ENCODE results near the gene EPSTI1. TPM values are rescaled to one million over a fixed set of nuclear protein-coding genes. Genes with fewer than 3 reads are reported as not detected.
A peak's percentile ranks its signal among the peaks of the same experiment; 100 is the strongest.
"Not testable (repeated sequence)": the region's sequence is repeated elsewhere in the genome, so short reads cannot be mapped to it uniquely, and the experiment has no call there.

EPSTI1 gene
- total and polyA plus RNA-seq, 4 donors = 3.7 to 20.1 (median 15.2) TPM

GRCh38 chr13:42996584-42996983, 4.5 kb upstream of the EPSTI1 start:
- TF ChIP-seq CTCF (IDR thresholded peaks at IDR 0.05; ENCODE audit: control extremely low read depth, extremely low read depth) = no peak
- ATAC-seq (ENCODE audit: insufficient read depth, low FRiP score) = no peak
- H3K36me3 ChIP-seq (ENCODE audit: control insufficient read depth in 4 of 4, insufficient read depth in 4 of 4, low read length in 4 of 4) = no peaks in the 10 kb centered on the region
- H3K9me3 ChIP-seq (ENCODE audit: control insufficient read depth in 4 of 4, insufficient read depth in 3 of 4, low read length in 3 of 4) = no peaks in the 10 kb centered on the region
- peaks cover 0 to 8% (median 3%) of the 10 kb centered on the region in 5 donors for H3K4me1 ChIP-seq (ENCODE audit: control insufficient read depth in 5 of 5, insufficient read depth in 5 of 5, low read length in 5 of 5)
- no peak overlapping the region for H3K4me3 ChIP-seq
- 70 to 76% methylated on average over 3 of the region's 3 CpGs for WGBS, 2 donors
- DNase-seq = no peak
- no peaks in the 10 kb centered on the region for H3K27me3 ChIP-seq (ENCODE audit: control insufficient read depth in 3 of 3, insufficient read depth in 3 of 3, low read length in 2 of 3)
- no peak overlapping the region for H3K27ac ChIP-seq (ENCODE audit: low read depth in 1 of 2, low read length in 1 of 2)
- H3K9ac ChIP-seq (ENCODE audit: insufficient read depth in 1 of 2, low read length in 2 of 2) = no peak overlapping the region

- no peak for TF ChIP-seq CTCF (IDR thresholded peaks at IDR 0.05; ENCODE audit: control extremely low read depth, extremely low read depth)
- Histone ChIP-seq H3K4me1 (ENCODE audit: control insufficient read depth in 5 of 5, insufficient read depth in 5 of 5, low read length in 5 of 5) (peaks cover 0 to 25% (median 3%) of the 10 kb centered on the region in 5 donors), H3K27me3 (ENCODE audit: control insufficient read depth in 3 of 3, insufficient read depth in 3 of 3, low read length in 2 of 3) (no peaks in the 10 kb centered on the region), H3K4me3 (no peak overlapping the region), H3K27ac (ENCODE audit: low read depth in 1 of 2, low read length in 1 of 2) (no peak overlapping the region), H3K9ac (ENCODE audit: insufficient read depth in 1 of 2, low read length in 2 of 2) (no peak overlapping the region), H3K9me3 (ENCODE audit: control insufficient read depth in 4 of 4, insufficient read depth in 3 of 4, low read length in 3 of 4) (no peaks in the 10 kb centered on the region), H3K36me3 (ENCODE audit: control insufficient read depth in 4 of 4, insufficient read depth in 4 of 4, low read length in 4 of 4) (no peaks in the 10 kb centered on the region)
- ATAC-seq (ENCODE audit: insufficient read depth, low FRiP score) = no peak
- DNase-seq = no peak
- WGBS, 2 donors = 100% methylated on average over 1 of the region's 1 CpG
Measured at GRCh38 chr13:42994878-42995277, 2.8 kb upstream of the EPSTI1 start.

GRCh38 chr13:42992764-42993122, 702 bp upstream of the EPSTI1 start:
- WGBS, 2 donors = 32 to 36% methylated on average over 4 of the region's 4 CpGs
- Histone ChIP-seq H3K27ac (ENCODE audit: low read depth in 1 of 2, low read length in 1 of 2) (no peak overlapping the region), H3K27me3 (ENCODE audit: control insufficient read depth in 3 of 3, insufficient read depth in 3 of 3, low read length in 2 of 3) (no peaks in the 10 kb centered on the region), H3K4me3 (no peak overlapping the region), H3K4me1 (ENCODE audit: control insufficient read depth in 5 of 5, insufficient read depth in 5 of 5, low read length in 5 of 5) (peaks cover 0 to 27% (median 3%) of the 10 kb centered on the region in 5 donors), H3K36me3 (ENCODE audit: control insufficient read depth in 4 of 4, insufficient read depth in 4 of 4, low read length in 4 of 4) (no peaks in the 10 kb centered on the region), H3K9me3 (ENCODE audit: control insufficient read depth in 4 of 4, insufficient read depth in 3 of 4, low read length in 3 of 4) (no peaks in the 10 kb centered on the region), H3K9ac (ENCODE audit: insufficient read depth in 1 of 2, low read length in 2 of 2) (peak overlapping the region in 1 of 2 donors; percentile 94)
- ATAC-seq (ENCODE audit: insufficient read depth, low FRiP score) (no peak), DNase-seq (no peak)
- TF ChIP-seq CTCF (IDR thresholded peaks at IDR 0.05; ENCODE audit: control extremely low read depth, extremely low read depth) = no peak

- Histone ChIP-seq H3K27ac (ENCODE audit: low read depth in 1 of 2, low read length in 1 of 2) (peak overlapping the region; percentile 84 to 98), H3K9ac (ENCODE audit: insufficient read depth in 1 of 2, low read length in 2 of 2) (peak overlapping the region; percentile 78 to 94), H3K4me1 (ENCODE audit: control insufficient read depth in 5 of 5, insufficient read depth in 5 of 5, low read length in 5 of 5) (peaks cover 0 to 27% (median 2%) of the 10 kb centered on the region in 5 donors), H3K4me3 (peak overlapping the region; percentile 70)
- not testable (repeated sequence) for DNase-seq; H3K27me3 ChIP-seq (ENCODE audit: control insufficient read depth in 3 of 3, insufficient read depth in 3 of 3, low read length in 2 of 3); H3K36me3 ChIP-seq (ENCODE audit: control insufficient read depth in 4 of 4, insufficient read depth in 4 of 4, low read length in 4 of 4); ATAC-seq (ENCODE audit: insufficient read depth, low FRiP score); H3K9me3 ChIP-seq (ENCODE audit: control insufficient read depth in 4 of 4, insufficient read depth in 3 of 4, low read length in 3 of 4)
- 45 to 56% methylated on average over 15 of the region's 15 CpGs for WGBS, 2 donors
Measured at GRCh38 chr13:42991233-42991897, 676 bp downstream of the EPSTI1 start.

Measured in lung (tissue), 12 donors.